ENCODE measurements around the gene MRPS6. TPM values are rescaled to one million over a fixed set of nuclear protein-coding genes. Genes with fewer than 3 reads are reported as not detected.

MRPS6 gene
- total RNA-seq, 4 donors from 2014 or later: 19.5 to 44.0 (median 40.9) TPM

GRCh38 chr21:34082769-34083168 lies 9.4 kb downstream of the MRPS6 start:
- no peak overlapping the region for H3K4me3 ChIP-seq
- 93% methylated on average over 4 of the region's 4 CpGs for WGBS
- no peak for TF ChIP-seq EP300 (IDR thresholded peaks at IDR 0.05)
- no peak for TF ChIP-seq CTCF (IDR thresholded peaks at IDR 0.05)
- no peak for TF ChIP-seq POLR2AphosphoS5 (IDR thresholded peaks at IDR 0.05)
- TF ChIP-seq POLR2A (IDR thresholded peaks at IDR 0.05; ENCODE audit: low read depth): no peak
- intact Hi-C loops (cut with DNase I): no loop called here
- no peak overlapping the region for H3K27ac ChIP-seq (replicated peaks in 1 of 4)
- no peak for DNase-seq (ENCODE audit: extremely low spot score)
- no peaks in the 10 kb centered on the region for H3K36me3 ChIP-seq
- no peaks in the 10 kb centered on the region for H3K27me3 ChIP-seq
- H3K4me1 ChIP-seq: peaks cover 32 to 76% (median 55%) of the 10 kb centered on the region in 4 donors
- no peaks in the 10 kb centered on the region for H3K9me3 ChIP-seq

GRCh38 chr21:34083357-34083756 lies 10.0 kb downstream of the MRPS6 start:
- Histone ChIP-seq H3K4me1 (peaks cover 32 to 70% (median 52%) of the 10 kb centered on the region in 4 donors), H3K27ac (replicated peaks in 1 of 4) (no peak overlapping the region), H3K9me3 (no peaks in the 10 kb centered on the region), H3K36me3 (no peaks in the 10 kb centered on the region), H3K4me3 (no peak overlapping the region), H3K27me3 (no peaks in the 10 kb centered on the region)
- no peak for TF ChIP-seq EP300 (IDR thresholded peaks at IDR 0.05)
- no peak for TF ChIP-seq CTCF (IDR thresholded peaks at IDR 0.05)
- no peak for TF ChIP-seq POLR2A (IDR thresholded peaks at IDR 0.05; ENCODE audit: low read depth)
- TF ChIP-seq POLR2AphosphoS5 (IDR thresholded peaks at IDR 0.05): no peak
- 90% methylated on average over 3 of the region's 3 CpGs for WGBS
- no peak for DNase-seq (ENCODE audit: extremely low spot score)
- intact Hi-C loops (cut with DNase I): no loop called here

DNA sequence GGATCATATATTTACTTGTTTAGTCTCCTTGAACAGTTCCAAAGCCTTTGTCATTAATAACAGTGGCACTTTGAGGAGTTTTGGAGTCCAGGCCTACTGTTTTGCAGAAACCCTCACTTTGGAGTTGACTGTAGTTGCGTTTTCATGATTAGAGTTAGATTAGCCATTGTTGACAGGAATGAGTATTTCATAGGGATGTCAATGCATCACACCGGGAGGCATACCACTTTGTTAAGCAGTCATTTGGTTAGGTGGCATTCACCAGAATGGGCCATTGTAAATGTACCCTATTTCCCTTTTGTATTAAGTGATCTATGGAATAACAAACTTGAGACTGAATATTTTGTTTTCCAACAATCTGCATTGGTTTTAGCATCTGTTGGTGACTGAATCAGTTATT lies 11.8 kb downstream of the MRPS6 start:
- Histone ChIP-seq H3K27ac (replicated peaks in 1 of 4) (no peak overlapping the region), H3K4me1 (peaks cover 27 to 61% (median 44%) of the 10 kb centered on the region in 4 donors), H3K36me3 (no peaks in the 10 kb centered on the region), H3K9me3 (no peaks in the 10 kb centered on the region), H3K27me3 (no peaks in the 10 kb centered on the region), H3K4me3 (no peak overlapping the region)
- intact Hi-C loops (cut with DNase I): no loop called here
- DNase-seq (ENCODE audit: extremely low spot score): no peak
- TF ChIP-seq POLR2A (IDR thresholded peaks at IDR 0.05; ENCODE audit: low read depth) (no peak), EP300 (IDR thresholded peaks at IDR 0.05) (no peak), CTCF (IDR thresholded peaks at IDR 0.05) (no peak), POLR2AphosphoS5 (IDR thresholded peaks at IDR 0.05) (no peak)
- WGBS: 97% methylated on average over 2 of the region's 2 CpGs

DNA sequence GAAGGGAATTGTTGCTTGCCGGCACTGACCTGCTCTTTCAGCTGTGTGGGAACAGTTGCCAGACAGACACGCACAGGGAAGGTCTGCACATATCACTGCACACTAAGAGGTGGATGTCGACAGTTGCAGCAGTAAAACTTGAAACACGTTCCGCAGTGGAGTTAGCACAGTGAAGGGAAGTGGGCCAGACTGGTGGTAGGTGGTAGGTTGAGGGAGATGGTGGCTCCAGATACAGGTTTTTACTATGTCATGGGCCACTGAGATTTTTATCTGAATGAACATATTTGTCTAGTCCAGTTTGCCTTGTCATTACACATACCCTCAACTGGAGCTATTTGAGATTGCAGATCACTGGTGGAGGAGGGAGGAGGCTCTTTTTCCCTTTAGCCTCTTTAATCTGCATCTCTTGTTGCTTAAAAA lies 13.5 kb downstream of the MRPS6 start:
- Histone ChIP-seq H3K4me1 (peaks cover 23 to 58% (median 46%) of the 10 kb centered on the region in 4 donors), H3K36me3 (no peaks in the 10 kb centered on the region), H3K4me3 (no peak overlapping the region), H3K27ac (replicated peaks in 1 of 4) (no peak overlapping the region), H3K27me3 (no peaks in the 10 kb centered on the region), H3K9me3 (no peaks in the 10 kb centered on the region)
- DNase-seq (ENCODE audit: extremely low spot score): no peak
- no peak for TF ChIP-seq POLR2A (IDR thresholded peaks at IDR 0.05; ENCODE audit: low read depth)
- no peak for TF ChIP-seq EP300 (IDR thresholded peaks at IDR 0.05)
- no peak for TF ChIP-seq CTCF (IDR thresholded peaks at IDR 0.05)
- no peak for TF ChIP-seq POLR2AphosphoS5 (IDR thresholded peaks at IDR 0.05)
- WGBS: 98% methylated on average over 5 of the region's 5 CpGs
- intact Hi-C loops (cut with DNase I): no loop called here

DNA sequence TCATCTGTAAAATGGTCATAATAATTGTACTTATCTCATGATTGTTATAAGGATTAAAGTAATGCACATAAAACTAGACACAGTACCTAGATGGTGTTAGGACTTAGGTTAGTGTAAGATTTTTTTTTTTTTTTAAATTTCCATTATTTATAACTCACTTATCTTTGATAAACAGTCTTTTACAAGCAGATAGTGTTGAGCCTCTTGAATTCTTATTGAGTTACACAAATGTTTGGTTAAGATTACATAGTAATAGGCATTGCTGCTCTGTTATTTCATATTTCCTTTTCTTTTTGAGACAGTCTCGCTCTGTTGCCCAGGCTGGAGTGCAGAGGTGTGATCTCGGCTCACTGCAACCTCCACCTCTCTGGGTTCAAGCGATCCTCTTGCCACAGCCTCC lies 15.4 kb downstream of the MRPS6 start:
- DNase-seq (ENCODE audit: extremely low spot score): no peak
- intact Hi-C loops (cut with DNase I): no loop called here
- H3K27me3 ChIP-seq: no peaks in the 10 kb centered on the region
- TF ChIP-seq POLR2AphosphoS5 (IDR thresholded peaks at IDR 0.05): no peak
- TF ChIP-seq POLR2A (IDR thresholded peaks at IDR 0.05; ENCODE audit: low read depth): no peak
- TF ChIP-seq EP300 (IDR thresholded peaks at IDR 0.05): no peak
- no peak for TF ChIP-seq CTCF (IDR thresholded peaks at IDR 0.05)
- WGBS: 98% methylated on average over 3 of the region's 3 CpGs
- H3K27ac ChIP-seq (replicated peaks in 1 of 4): no peak overlapping the region
- H3K9me3 ChIP-seq: no peaks in the 10 kb centered on the region
- no peak overlapping the region for H3K4me3 ChIP-seq
- H3K4me1 ChIP-seq: peaks cover 23 to 52% (median 50%) of the 10 kb centered on the region in 4 donors
- H3K36me3 ChIP-seq: no peaks in the 10 kb centered on the region

Measured in esophagus muscularis mucosa (tissue), 4 donors.